ENCODE data around the gene ZNF629.

Gene ZNF629

DNA sequence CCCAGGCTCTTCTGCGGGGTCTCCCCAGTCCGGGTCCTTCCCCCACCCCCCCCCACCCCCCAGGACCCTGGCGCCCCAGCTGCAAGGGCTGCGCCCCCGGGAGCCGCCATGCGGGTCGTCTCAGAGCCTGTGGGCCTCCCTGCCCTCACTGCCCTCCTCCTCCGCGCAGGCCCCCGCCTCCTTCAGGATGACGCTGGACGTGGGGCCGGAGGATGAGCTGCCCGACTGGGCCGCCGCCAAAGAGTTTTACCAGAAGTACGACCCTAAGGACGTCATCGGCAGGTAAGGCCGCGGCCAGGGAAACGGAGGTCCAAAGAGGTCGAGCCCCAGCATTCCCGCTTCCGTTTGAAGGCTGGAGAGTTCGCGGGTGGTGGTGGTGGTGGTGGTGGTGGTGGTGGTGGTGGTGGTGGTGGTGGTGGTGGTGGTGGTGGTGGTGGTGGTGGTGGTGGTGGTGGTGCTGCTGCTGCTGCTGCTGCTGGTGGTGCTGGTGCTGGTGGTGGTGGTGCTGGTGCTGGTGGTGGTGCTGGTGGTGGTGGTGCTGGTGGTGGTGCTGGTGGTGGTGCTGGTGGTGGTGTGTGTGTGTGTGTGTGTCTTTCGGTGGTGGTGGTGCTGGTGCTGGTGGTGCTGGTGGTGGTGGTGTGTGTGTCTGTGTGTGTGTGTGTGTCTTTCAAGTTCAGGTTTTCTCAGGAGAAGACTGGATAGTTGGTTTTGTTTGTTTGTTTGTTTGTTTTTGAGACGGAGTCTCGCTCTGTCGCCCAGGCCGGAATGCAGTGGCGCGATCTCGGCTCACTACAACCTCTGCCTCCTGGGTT, 38.2 kb downstream of the ZNF629 start:
- DNase-seq (ENCODE audit: low spot score), result peak; percentile 67

DNA sequence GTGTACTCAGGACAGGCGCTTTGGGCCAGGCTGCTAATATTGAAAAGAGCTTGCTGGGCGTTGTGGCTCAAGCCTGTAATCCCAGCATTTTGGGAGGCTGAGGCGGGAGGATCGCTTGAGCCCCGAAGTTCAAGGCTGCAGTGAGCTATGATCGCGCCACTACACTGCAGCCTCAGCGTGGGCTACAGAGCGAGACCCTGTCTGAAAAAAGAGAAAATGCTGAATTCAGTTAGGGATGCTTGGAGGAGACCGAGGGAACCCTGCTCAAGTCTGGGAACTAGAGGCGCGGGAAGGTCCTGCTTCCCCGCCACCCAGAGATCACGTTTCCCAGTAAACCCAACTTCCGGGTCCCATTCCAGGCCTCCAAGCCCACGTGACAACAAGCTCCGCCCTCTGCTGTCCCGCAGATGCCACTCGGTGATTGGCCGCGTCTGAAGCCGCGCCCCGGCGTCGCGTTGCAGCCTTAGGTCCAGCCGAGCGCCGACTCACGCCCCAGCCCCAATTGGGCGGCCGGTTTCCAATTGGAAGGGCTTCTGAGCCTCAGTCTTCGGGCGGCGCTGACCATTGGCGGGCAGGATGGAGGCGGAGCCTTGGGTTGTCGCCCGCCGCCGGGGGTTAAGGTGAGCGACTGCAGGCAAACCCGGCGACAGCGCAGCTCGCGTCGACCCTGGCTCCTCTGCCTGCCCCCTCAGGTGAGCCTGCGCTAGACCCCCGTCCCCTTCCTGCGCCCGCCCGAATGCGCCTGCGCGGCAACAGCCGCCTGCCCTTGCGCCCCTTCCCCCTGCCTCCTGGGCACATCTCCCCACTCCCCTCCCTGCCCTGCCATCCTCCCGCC, 39.0 kb downstream of the ZNF629 start, which contains the start of gene PHKG2:
PHKG2 (plus strand) TSS at position 627 of the 835 bp plus-strand sequence. CDS start 396 bp downstream, outside the sequence.
- DNase-seq (ENCODE audit: low spot score), result peak; percentile 99

GRCh38 chr16:30747331-30747730, 39.7 kb downstream of the ZNF629 start:
- DNase-seq (ENCODE audit: low spot score), result peak; percentile 62

GRCh38 chr16:30746638-30747175, 40.3 kb downstream of the ZNF629 start:
- no peak for DNase-seq (ENCODE audit: low spot score)

DNA sequence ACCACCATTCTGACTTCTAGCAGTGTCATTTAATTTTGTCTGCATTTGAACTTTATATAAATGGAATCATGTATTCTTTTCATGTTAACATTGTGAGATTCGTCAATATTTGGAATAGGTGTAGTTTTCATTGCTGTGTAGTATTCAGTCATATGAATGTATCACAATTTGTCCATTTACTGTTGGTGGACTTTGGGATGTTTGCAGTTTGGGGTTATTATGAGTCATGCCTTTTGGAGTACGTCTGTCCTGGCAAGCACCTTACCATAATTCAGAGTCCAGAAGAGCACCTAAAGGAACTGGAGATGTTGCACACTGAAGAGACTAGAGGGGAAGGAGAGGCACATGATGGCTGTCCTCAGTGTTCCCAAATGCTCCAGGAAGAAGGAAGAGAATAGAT, 41.9 kb downstream of the ZNF629 start:
- DNase-seq (ENCODE audit: low spot score), result no peak

- DNase-seq (ENCODE audit: low spot score), result no peak
These were observed 42.8 kb downstream of the ZNF629 start for GRCh38 chr16:30744183-30744582.

DNA sequence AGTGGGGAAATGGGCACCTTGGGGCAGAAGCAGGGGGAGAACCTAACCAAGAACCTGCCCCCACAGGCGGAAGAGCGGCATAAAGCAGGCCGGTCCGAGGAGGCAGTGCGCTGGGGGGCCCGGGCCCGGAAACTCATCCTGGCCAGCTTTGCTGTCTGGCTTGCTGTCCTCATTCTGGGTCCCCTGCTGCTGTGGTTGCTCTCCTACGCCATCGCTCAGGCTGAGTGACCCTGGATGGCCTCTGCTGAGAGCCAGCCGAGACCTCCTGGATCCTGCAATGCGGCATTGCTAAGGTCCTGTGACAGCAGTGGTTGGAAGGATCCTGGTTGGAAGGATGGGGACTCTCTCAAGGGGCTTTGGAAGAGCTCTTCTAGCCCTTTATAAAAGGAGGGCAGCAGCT, 43.3 kb downstream of the ZNF629 start:
- DNase-seq (ENCODE audit: low spot score), result no peak

DNA sequence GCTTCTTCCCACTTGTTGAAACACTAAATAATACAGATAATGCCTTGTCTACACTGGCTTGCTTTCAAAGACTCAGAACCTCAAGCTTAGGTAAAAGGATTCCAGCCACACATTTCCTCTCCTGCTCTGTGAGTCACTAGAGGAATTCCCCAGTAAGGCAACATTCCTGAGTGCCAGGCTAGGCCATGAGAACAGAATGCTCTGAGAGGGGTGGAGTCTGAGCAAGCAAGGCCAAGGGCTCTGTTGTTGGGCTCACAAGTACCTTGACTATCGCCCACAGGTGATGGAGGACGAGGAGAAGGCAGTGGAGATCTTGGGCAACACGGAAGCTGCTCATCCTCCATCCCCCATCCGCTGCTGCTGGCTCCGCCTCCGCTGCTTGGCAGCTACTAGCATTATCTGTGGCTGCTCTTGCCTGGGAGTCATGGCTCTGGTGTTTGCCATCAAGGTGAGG, 45.5 kb downstream of the ZNF629 start:
- DNase-seq (ENCODE audit: low spot score), result peak; percentile 98

- DNase-seq (ENCODE audit: low spot score), result peak; percentile 96
These were observed 46.4 kb downstream of the ZNF629 start for GRCh38 chr16:30740364-30741251.

DNA sequence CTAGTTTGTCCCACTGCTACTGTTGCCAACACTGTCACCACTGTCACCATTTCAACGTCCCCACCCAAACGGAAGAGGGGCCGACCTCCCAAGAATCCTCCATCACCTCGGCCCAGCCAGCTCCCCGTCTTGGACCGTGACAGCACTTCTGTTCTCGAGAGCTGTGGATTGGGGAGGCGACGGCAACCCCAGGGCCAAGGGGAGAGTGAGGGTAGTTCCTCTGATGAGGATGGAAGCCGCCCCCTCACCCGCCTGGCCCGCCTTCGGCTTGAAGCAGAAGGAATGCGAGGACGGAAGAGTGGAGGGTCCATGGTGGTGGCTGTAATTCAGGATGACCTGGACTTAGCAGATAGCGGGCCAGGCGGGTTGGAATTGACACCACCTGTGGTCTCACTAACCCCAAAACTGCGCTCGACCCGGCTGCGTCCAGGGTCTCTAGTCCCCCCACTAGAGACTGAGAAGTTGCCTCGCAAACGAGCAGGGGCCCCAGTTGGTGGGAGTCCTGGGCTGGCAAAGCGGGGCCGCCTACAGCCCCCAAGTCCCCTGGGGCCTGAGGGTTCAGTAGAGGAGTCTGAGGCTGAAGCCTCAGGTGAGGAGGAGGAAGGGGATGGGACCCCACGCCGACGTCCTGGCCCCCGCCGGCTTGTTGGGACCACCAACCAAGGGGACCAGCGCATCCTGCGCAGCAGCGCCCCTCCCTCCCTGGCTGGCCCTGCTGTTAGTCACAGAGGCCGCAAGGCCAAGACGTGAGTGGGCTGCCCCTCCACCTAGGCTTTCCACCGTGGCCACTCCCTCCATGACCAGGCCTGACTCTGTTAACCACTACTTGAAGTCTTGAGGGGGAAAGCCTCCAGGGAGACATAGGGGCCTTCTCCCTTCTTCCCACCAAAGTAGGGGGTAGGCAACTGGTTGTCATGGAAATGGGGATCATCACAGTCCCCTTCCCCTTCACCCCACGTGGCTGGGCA, 47.7 kb downstream of the ZNF629 start:
- no peak for DNase-seq (ENCODE audit: low spot score)

DNA sequence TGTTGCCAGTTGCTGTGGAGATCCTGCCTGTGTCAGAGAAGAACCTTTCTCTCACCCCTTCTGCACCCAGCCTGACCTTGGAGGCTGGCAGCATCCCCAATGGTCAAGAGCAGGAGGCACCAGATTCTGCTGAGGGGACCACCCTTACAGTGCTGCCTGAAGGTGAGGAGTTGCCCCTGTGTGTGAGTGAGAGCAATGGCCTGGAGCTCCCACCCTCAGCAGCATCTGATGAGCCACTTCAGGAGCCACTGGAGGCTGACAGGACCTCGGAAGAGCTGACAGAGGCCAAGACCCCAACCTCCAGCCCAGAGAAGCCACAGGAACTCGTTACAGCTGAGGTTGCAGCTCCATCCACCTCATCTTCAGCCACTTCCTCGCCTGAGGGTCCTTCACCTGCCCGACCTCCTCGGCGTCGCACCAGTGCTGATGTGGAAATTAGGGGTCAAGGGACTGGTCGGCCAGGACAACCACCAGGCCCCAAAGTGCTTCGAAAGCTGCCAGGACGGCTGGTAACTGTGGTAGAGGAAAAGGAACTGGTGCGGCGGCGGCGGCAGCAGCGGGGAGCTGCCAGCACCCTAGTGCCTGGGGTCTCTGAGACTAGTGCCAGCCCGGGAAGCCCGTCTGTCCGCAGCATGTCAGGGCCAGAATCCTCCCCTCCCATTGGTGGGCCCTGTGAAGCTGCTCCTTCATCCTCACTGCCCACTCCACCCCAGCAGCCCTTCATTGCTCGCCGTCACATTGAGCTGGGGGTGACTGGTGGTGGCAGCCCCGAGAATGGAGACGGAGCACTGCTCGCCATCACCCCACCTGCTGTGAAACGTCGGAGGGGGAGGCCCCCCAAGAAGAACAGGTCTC, 49.0 kb downstream of the ZNF629 start:
- no peak for DNase-seq (ENCODE audit: low spot score)

DNA sequence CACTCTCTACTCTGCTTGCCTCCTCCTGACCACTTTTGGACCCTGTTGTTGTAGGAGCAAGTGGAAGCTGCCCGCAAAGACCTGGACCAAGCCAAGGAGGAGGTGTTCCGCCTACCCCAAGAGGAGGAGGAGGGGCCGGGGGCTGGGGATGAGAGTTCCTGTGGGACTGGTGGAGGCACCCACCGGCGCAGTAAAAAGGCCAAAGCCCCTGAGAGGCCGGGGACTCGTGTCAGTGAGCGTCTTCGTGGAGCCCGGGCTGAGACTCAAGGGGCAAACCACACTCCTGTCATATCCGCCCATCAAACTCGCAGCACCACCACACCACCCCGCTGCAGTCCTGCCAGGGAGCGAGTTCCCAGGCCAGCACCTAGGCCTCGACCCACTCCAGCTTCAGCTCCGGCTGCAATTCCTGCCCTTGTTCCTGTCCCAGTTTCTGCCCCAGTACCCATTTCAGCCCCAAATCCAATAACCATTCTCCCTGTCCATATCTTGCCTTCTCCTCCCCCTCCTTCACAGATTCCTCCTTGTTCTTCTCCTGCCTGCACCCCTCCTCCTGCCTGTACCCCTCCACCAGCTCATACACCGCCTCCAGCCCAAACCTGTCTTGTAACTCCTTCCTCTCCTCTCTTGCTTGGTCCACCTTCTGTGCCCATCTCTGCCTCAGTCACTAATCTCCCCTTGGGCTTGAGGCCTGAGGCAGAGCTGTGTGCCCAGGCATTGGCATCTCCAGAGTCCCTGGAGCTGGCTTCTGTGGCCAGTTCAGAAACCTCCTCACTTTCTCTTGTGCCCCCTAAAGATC, 49.8 kb downstream of the ZNF629 start:
- DNase-seq (ENCODE audit: low spot score), result no peak

DNA sequence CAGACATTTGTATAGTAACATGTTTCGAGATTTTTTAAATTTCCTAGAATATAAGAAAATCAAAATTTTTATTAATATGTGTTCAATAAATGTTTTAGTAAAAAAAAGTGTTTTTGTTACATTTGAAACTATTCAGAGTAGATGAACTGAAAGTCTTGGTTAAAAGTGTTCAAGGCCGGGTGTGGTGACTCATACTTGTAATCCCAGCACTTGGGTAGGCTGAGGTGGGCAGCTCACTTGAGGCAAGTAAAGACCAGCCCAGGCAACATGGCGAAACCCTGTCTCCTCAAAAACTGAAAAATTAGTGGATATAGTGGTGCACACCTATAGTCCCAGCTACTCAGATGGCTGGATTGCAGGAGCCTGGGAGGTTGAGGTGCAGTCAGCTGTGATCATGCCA, 55.6 kb downstream of the ZNF629 start:
- DNase-seq (ENCODE audit: low spot score), result no peak

GRCh38 chr16:30728899-30729672, 57.9 kb downstream of the ZNF629 start:
- DNase-seq (ENCODE audit: low spot score), result no peak
